Panc1 (cell line): Measurements from ENCODE around the gene ATP5F1D.

Experiments used
- CTCF ChIP-seq: fragments of 450-650 bp; IDR thresholded peaks from 2 replicates; pipeline ENCODE4 v1.5.1; 2017; ENCODE audit warnings: mild to moderate bottlenecking
- POLR2AphosphoS5 ChIP-seq: IDR thresholded peaks from 2 replicates; pipeline ENCODE4 v1.6.1; 2012; ENCODE audit warnings: mild to moderate bottlenecking, low read depth, low read length, moderate library complexity
- SIN3A ChIP-seq: IDR thresholded peaks from 2 replicates; pipeline ENCODE4 v1.6.1; 2012; ENCODE audit warnings: low read depth, mild to moderate bottlenecking, low read length, moderate library complexity, borderline replicate concordance; ENCODE audit not compliant: insufficient read depth

- TF ChIP-seq CTCF: no peak
- TF ChIP-seq SIN3A: no peak
- TF ChIP-seq POLR2AphosphoS5: no peak
Observed at GRCh38 chr19:1270854-1271527, 29.4 kb downstream of the ATP5F1D start.
